Activated CD8-positive, alpha-beta memory T cell treated with anti-CD3 and anti-CD28 coated beads for 36 hours (primary cell): ENCODE data around the gene KAT6B. TPM values are rescaled to one million over a fixed set of nuclear protein-coding genes. Genes with fewer than 3 reads are reported as not detected.

Experiments used
- CTCF ChIA-PET: fragments of 350-600 bp; sonication (Branson Sonifier 250); formaldehyde crosslinking; loops from one replicate; lab custom pipeline; 2021; ENCODE audit warnings: antibody characterized with exemption; lab: Charles Lee
- POLR2A ChIA-PET: fragments of 350-600 bp; sonication (Branson Sonifier 250); formaldehyde crosslinking; loops from one replicate; lab custom pipeline; 2021; ENCODE audit warnings: antibody characterized with exemption; lab: Charles Lee
- total RNA-seq, 2 experiments: library from RNA; stranded (reverse); gene quantifications; one replicate each; pipeline ENCODE4 v1.2.3, GENCODE V29; 2021

The KAT6B gene
- total RNA-seq, 2 experiments from 2014 or later: 20.2 to 20.8 TPM

DNA sequence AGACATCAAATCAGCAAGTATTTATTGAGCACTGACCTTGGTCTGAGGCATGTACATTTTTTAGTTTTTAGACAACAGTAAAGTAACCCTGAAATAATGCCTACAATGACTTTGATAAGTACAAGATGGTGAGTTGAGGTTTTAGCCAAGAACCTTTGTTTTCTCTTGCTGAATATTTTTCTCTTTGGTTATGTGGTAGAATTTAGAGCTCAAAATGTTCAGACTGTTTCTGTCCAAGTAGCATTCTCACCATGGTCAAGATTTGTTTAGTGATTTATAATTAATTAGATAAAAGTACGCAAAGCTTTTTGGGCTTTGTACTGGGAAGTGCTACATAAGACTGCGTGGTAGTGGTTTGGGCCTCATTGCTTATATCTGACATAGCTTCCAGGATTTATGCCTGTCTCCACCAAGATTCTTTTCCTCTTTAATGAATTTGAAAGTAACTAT is 102.4 kb downstream of the KAT6B start:
- CTCF ChIA-PET: interaction anchor here (1.4 kb wide), 1 partner anchor 13 kb away, joined by 4 read pairs; no protein-coding TSS in a partner anchor

DNA sequence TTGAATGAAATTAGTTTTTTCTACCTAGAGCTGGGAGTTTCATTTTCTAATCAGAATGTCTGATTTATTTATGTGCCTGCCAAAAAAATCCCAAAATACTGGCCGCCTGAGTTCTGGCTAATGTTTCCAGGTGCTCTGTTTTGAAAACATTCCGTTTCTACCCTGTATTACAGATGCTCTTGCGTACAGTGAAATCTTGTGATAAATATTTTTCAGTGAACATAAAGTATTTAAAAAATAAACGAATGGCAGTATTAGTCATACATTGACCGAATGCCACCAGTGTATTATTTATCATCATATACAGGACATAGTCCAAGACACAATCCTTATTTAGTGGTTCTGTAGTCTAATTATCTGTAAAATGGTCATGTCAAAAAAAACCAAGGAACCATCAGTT is 102.8 kb downstream of the KAT6B start:
- POLR2A ChIA-PET: no interaction called here
- CTCF ChIA-PET: interaction anchor here (1.4 kb wide), 1 partner anchor 13 kb away, joined by 4 read pairs; no protein-coding TSS in a partner anchor

More for the DNA sequence above, 102.4 kb downstream of the KAT6B start:
- POLR2A ChIA-PET: no interaction called here

DNA sequence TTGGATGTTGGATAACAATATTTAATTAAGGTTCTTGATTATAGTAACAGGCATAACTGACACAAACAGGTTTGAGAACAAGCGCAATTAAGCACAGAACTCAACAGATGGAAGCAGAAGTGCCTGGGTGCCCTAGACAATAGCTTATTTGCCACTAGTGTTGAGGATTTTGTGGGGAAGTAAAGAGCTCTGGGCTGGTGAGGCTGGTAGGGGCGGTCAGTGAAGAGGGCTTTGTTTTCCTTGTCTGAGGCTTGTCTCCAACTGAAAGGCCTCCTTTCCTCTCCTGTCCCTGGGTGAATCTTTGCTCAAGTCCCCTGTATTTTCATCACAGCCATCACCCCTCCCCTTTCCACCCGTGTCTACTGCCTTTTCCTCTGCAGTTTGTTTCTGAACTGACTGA is 104.6 kb downstream of the KAT6B start:
- CTCF ChIA-PET: no interaction called here
- POLR2A ChIA-PET: no interaction called here

DNA sequence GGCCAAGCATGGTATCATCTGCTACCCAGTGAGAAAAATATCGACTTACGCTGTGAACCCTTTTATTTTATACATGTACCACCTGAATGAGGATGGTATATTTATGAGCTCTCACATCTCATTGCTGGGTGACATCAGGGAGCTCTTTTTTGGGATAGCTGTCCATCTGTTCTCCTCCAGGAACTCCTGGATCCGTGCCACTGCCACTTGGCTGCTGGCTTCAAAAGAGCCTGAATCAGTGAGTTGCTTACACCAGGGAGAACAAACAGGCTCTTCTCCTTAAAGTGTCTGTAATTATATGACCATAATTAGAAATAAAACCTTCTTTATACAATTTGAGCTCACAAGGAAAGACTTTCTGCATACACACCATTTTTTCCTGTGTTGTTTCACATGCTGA is 106.2 kb downstream of the KAT6B start:
- POLR2A ChIA-PET: no interaction called here

DNA sequence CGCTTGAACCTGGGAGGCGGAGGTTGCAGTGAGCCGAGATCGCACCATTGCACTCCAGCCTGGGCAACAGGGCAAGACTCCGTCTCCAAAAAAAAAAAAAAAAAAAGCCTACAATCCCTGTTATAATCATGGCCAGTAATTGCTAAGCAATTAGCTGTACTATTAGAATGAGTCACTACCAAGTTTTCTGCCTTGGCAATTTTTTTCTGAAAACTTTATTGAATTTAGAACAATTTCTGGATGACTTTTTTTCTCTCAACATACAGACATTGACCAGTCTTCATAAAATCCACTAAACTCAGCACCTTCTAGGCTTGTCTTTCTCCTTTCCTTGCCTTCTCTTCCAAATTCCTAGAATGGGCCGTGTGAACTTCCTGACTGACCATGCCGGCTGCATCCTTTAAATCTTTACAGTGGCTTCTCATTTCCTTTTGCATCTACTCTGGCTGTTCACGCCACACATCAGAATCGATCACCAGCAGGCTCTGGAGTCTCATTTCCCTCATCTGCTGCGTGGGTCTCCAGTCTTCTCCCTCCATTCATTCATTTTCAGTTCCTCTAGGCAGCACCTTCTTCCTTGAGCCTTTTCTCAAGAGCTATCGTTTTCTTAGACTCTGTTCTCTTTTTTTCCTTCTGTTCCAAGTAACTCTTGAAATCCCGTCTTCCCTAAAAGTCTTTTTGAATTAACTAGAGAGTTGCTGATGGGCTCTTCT is 107.9 kb downstream of the KAT6B start:
- CTCF ChIA-PET: no interaction called here
- POLR2A ChIA-PET: no interaction called here

More for the DNA sequence above, 106.2 kb downstream of the KAT6B start:
- CTCF ChIA-PET: no interaction called here

DNA sequence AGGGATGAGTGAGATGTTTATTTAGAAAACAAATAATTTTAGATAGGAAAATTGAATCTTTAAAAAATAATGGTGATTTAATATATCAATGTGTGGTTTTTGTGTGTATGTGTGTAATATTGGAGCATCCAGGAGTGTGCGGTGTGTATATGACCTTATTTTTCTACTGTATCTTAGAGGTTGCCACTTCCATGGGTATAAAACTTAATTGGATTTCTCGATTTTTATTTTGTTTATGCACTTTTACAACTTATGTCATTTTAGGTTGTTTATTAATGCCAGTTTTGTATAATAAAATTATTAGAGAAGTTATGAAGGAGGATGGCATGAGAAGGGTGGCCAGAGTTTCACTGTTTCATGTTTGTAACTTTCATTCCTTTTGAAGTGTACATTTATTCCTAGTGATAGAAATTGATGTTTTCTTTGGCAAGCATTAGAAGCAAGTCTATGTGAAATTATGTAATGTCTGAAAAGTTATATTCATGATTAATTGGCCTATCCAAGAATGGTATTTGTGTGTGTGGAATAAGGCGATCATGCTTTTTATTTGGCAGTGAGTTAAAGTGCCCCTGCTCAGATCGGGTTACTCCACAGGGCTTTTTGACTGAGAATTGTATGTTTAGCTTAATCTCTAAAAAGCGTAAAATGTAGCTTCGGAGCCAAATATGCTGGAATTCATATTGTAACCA is 110.3 kb downstream of the KAT6B start:
- POLR2A ChIA-PET: no interaction called here
- CTCF ChIA-PET: no interaction called here

DNA sequence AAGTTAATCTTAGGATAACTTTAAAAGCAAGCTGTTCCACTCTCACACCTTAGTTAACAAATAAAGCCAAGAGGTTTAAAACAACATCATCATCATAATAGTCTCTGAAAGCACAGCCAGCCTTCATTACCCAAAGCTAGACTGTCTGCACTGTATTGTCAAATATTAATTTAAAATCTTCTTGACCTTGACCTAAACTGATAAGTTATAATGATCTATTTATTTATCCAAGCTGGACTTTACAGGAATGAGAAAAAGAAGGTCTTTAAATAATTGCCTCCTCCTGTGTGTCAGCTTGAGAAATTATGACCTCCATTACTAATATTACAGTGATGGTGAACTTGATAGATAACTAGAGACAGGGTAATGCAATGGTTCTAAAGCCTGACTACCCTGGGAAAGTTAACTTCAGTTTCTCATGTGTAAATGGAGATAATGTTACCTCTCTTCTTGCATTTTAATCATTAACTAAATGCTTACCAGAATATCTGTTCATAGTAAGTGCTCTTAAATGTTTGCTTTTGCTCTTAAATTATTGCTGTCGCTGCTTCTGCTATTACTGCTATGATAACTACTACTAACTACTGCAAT is 111.0 kb downstream of the KAT6B start:
- ChIA-PET CTCF (no interaction called here), POLR2A (no interaction called here)

DNA sequence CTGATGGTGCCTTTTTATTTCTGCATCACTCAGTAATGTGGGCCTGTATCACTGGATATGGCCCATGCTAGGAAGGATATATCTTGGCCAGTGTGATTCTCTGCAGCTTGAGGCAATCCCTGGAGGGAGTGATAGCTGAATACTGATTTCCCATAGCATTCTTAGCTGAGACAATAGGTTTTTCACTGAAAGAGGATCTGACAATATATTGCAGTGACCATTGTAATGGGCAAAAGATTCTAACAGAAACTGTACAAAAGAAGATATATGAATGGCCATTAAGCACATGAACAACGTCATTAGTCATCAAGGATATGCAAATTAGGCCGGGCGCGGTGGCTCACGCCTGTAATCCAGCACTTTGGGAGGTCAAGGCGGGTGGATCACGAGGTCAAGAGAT is 117.8 kb downstream of the KAT6B start:
- CTCF ChIA-PET: no interaction called here
- POLR2A ChIA-PET: no interaction called here

DNA sequence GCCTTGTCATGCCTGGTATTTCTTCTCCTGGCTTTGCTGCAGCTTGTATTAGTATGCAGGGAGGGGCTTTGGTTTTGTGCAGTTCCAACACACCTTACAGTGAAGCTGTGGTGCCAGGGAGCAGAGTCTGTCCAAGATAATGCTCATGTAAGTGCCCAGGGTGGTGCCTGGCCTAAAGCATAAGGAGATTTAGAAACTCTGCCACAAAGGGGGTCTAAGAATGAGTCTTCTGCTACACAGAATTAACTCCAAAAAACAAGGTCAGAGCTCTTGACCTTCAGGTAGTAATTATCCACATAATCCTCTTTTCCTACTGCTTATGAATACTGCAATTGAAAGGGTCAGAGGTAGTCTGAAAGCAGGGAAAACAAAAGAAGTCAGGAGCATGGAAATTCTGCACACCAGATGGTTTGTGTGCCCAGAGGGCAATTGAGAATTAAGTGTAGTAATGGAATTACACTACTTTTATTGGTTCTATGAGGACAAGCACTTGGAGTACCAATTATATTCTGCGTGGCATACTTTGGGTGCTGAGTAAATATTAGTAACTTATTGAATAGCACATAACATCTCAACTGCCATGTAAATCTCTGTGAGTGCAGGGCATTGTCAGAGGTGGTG is 121.5 kb downstream of the KAT6B start:
- ChIA-PET POLR2A (no interaction called here), CTCF (no interaction called here)

DNA sequence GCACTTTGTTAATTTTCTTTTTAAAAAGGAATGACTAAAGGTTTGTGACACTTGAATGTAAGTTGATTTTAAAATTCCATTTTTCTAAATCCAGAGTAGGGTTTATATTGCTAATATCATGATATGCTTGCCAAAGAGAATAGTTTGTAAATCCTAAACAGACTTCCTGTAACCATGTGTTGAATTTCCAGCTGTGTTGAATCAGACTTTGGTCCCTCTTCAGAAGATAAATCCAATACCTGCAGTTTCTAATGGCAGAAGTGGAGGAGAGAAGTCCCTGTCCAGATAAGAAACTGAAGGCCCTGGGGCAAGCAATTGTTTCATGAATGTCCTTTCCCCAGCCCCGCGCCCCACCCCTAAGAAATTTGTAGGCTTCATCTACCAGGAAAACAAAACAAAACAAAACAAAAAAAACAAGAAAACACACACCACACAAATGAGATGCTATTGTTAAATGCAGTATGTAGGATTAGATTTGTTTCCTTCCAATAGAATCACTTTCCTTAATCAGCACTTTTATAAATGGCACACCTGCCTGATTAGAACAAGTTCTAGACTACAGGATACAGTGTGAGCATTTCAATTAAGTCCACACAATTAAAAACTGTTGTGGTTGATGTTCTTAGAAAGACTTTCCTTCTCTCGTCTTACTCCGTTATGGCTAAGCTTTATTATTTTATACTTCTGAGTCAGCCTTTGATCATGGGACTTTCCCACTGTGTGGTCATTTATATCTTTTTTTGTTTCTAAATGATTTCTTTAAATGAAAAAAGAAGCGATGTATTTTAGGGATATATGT is 122.8 kb downstream of the KAT6B start:
- POLR2A ChIA-PET: no interaction called here
- CTCF ChIA-PET: no interaction called here

DNA sequence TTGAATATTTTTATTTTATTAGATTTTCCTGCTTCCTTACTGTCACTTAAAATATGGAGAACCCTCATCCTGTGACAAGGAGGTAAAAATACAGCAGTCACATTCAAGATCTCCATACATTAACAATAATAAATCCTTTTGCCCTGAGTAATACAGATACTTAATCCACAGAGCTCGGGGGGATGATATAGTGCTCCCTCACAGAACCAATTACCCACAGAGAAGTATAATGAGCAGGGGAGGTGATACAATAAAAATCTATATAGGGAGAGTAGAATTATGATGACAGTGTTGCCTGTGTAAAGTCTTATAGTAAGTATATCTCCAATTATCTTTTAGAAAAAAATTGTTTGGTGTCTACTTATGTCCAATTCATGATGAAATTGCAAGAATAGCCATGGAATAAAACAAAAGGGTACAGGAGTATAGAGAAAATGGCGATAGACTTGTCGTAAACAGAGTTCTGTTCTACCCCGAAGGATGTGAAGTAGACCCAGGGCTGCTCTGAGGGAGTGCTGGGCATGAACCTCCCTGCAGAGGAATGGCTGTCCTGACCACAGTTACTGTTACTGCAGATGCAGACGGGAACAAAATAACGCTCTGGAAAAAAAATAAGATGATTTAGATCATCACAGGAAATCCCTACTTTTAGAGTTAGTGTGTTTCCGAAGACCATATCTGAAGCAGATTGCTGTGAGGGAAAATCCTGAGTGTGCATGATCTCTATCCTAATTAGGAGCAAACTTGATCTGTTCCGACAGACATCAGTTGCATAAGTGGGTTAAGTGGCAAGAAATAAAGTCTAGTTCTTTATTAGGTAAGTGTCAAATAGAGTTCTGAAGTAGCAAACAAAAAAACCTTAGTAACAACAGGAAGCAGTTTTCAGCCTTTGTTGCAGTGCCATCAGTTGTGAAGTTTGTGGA is 123.7 kb downstream of the KAT6B start:
- ChIA-PET POLR2A (no interaction called here), CTCF (no interaction called here)

DNA sequence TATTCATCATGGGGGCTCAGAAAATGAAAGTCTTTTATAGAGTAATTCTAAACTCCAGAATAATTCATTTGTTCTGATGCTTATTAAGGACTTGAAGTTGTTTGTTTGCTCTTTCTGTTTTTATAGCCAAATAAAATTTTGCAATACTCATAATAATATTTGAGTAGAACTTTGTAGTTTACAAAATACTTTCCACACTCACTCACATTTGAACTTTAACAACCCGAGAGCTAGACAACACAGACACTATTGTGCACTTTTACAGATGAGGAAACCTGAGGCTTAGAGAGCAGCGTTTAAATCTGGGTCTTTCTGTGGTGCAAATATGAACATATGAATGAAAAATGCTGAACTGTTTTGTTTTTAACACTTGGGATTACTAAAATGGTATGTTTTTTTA is 126.8 kb downstream of the KAT6B start:
- ChIA-PET POLR2A (interaction anchor here (0.7 kb wide), 1 partner anchor 66 kb away, joined by 3 read pairs; no protein-coding TSS in a partner anchor), CTCF (no interaction called here)

DNA sequence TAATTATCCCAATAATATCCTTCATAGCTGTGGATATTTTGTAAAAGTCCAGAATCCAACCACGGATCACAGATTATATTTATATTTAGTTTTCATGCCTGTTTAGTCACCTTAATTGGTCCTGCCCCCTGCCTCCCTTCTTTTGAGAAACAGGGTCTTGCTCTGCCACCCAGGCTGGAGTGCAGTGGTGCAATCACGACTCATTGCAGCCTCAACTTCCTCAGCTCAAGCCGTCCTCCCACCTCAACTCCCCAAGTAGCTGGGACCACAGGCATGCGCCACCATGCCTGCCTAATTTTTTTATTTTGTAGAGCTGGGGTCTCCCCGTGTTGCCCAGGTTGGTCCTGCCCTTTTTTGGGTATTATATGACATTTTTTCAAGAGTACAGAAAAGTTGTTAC is 129.4 kb downstream of the KAT6B start:
- POLR2A ChIA-PET: no interaction called here
- CTCF ChIA-PET: no interaction called here

DNA sequence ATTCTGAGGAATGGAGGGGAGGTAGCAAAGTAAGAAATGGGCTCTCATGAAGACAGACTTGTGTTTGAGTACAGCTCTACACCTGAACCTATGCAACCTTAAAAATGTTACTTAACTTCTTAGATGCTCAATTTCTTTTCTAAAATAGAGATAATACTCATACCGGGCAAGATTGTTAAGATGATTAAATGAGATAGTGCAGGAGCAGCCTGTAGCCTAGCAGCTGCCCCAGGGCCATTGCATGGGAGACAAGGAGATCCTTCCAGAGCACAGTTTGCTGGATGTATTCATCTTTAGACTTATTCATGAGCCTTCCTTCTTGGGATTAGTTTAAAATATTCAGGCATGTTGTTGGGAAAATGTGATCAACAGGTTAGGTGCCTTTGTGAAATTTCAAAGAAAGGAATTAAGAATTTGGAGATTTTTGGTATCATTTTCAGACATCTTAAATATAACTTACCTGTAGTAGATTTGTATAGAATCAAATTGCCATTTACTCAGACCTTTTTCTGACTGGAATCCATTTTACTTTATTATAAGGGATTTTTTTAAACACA is 130.2 kb downstream of the KAT6B start:
- ChIA-PET CTCF (no interaction called here), POLR2A (no interaction called here)

DNA sequence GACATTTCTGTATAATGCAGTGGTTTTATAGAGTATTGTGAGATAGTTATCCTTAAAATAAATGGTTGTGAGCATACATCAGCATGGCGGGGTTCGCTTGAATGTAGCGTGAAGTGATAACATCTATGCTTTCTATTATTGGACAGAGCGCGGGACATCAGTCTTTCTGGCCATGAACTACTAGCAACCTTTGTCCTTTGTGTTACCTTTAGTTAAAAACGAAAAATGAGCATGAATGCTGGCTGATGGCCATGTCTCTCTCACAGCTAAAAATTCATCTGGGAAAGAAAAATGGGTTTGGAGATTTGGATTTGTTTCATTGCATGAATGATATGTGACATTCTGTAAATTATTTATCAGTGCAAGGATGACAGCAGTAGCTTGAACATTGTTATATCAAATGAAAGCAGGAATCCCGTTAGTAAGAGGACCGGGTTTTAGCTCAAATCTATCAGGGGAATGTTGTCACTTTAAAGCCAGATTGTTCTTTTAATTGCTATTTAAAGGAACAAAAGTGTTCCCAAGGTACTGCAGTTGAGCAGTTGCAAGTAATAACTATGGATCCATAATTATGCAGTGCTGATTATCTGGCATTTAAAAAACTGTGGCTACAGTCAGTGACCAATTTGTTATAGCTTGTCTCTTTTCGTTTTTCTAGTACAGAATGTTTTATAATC is 131.0 kb downstream of the KAT6B start:
- POLR2A ChIA-PET: no interaction called here
- CTCF ChIA-PET: interaction anchor here (0.9 to 1.2 kb wide), 2 partner anchors 9 to 11 kb away, joined by 3 read pairs; no protein-coding TSS in a partner anchor

DNA sequence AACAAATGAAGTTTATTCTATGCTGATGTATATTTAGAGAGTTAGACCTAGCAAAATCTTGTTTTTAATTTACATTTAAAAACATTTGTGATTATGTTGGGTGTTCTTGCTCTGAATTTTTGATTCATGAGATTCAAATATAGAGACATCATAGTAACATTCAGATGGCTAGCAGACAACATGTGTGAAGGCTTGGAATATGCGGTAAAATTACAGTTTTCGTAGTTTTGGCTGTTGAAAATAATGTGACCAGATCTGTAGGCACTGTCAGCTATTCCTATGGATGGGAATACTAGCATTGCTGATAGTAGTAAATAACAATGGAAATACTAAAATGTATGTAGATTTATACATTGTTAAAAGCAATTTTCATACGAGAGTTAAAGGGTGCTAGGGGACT is 131.9 kb downstream of the KAT6B start:
- ChIA-PET POLR2A (no interaction called here), CTCF (interaction anchor here (0.9 to 1.2 kb wide), 2 partner anchors 9 to 10 kb away, joined by 3 read pairs; no protein-coding TSS in a partner anchor)

DNA sequence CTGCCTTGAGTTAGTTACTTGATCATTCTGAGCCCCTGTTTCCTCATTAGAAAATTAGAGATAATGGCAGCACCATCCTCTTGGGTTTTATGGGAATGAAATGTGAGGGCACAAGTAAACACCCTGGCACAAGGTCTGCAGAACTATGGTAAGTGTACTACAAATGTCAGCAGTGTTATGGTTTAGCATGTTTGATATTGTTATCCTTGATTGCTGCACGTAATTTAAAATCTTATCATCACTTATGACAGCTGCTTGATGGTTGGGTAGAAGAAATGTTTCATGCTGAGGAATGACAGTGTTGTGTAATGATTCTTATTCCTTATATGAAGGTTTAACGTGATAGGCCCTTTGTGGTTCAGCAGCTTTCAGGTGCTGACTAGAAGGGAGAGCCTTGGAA is 134.3 kb downstream of the KAT6B start:
- CTCF ChIA-PET: no interaction called here

More for the DNA sequence above, 134.3 kb downstream of the KAT6B start:
- POLR2A ChIA-PET: no interaction called here
